Inferior parietal cortex (tissue), 1 donor: ENCODE data around the gene GLYR1.

Experiments used
- DNase-seq: peaks from one replicate; pipeline ENCODE4 v3.0.0-alpha.2; 2016; ENCODE audit errors: extremely low spot score

GLYR1 gene

DNA sequence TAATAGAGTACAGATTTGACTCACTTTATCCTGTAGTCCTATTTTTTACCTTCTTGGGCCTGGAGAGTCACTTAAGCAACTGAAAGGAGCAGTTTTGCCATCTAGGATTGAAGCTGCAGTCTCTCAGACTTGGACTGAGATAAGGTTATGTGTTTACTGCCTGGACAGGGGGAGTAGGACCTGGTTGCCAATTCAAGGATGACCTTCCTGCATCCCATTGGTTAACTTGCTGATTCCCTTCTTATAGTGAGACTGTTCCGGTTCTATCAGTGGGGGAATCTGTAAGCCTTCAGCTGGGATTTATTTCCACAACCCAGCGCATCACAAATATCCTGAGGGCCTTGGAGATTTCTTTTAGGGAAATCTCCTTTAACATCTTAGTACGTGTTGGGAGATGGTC is 3.1 kb upstream of the GLYR1 start:
- no peak for DNase-seq

DNA sequence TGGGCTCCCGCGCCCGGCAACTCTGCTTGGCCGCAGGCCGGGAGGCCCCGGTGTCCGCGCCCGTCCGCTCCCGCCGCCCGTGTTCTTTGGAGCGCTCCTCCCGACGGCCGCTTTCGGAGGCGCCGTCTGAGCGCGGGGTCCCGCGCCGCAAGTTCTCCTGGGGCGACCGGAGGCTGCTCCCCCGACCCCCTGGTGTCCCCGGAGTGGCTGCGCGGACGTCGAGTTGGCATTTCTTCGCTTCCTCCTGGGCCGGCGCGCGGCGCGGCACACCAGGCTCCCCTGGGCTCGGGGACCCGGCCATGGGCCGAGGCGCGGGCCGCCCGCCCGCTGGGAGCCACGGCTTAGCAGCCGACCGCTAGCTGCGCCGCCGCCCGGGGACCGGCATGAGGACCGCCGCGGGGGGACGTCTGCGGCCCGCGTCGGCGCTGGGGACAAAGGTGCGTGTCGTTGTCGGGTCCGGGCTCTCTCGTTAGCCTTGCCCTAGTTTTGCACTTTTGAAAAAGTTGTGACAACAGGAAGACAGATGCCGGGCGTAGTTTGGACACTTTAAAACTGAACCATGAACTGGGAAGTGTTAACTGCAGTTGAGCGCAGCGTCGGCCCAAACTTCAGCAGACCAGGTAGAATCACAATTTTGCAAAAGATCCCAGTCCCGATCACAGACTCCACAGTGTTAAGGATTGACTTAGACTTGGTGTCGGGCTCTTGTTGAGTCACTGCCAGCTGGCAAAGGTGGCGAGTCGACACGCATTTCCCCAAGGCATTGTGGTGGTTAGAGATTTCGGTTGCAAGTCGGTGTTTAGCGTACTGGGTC is 893 bp upstream of the GLYR1 start:
- no peak for DNase-seq

GRCh38 chr16:4846503-4846900 is 586 bp downstream of the GLYR1 start:
- DNase-seq, result peak; percentile 25

- no peak for DNase-seq
Observed at GRCh38 chr16:4840984-4841383, 6.1 kb downstream of the GLYR1 start.

- DNase-seq, result no peak
Observed at GRCh38 chr16:4839942-4840341, 7.1 kb downstream of the GLYR1 start.

- DNase-seq, result no peak
Observed at GRCh38 chr16:4837733-4838501, 9.2 kb downstream of the GLYR1 start.

- DNase-seq, result no peak
Observed at GRCh38 chr16:4836727-4837126, 10.4 kb downstream of the GLYR1 start.

GRCh38 chr16:4833584-4833983 is 13.5 kb downstream of the GLYR1 start:
- DNase-seq, result no peak

GRCh38 chr16:4832698-4833343 is 14.3 kb downstream of the GLYR1 start:
- DNase-seq, result no peak

DNA sequence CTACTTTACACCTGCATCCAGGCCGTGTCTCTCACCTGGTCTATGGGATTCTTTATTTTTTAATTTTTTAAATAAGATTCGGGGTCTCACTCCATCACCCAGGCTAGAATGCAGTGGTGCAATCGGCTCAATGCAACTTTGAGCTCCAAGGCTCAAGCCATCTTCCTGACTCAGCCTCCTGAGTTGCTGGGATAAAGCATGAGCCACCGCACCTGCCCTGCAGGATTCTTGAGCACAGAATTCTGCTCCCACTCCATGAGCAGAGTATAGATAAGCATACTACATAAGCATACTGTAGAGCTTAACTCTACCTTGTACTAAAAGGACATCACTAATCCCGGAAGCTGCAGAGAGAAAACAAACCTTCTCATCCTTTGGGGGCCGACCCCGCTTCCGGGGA is 15.5 kb downstream of the GLYR1 start:
- DNase-seq, result no peak

DNA sequence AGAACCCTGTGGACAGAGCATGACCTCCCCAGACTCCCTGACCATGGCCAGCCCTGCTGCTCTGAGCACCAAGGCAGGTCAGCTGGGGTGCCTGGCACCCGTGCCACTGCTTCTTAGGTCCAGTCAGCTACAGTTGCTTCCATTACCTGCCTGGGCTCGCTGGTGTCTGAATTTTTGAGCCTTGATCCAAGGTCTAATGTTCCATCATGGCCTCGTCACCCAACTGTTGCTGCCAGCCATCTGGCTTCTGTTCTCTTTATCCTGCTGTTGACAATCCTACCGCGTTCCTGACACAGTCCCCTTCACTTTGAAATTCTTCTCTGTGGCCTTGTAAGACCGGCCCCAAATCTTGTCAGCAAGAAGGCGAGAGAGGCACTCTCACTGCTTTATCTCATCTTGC is 16.7 kb downstream of the GLYR1 start:
- DNase-seq, result no peak

- no peak for DNase-seq
Observed at GRCh38 chr16:4828567-4829321, 18.3 kb downstream of the GLYR1 start.

DNA sequence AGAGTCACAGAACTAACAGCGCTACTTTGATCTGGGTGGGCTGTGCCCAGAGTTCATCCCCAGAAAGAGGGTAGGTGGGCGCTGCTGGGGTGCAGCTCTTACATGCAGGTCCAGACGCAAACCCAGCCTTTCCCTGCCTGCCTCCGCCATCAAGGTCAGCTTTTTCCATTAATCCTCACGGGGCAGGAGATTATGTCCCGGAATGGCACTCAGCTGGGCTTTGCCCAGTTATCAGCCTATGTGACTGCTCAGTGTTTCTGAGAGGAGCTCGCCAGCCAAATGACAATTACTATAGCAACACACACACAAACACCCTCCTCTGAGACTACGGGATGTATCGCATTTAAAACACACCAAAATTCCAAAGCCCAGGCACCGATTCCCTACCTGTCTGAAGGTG is 20.1 kb downstream of the GLYR1 start:
- no peak for DNase-seq

GRCh38 chr16:4826526-4826925 is 20.6 kb downstream of the GLYR1 start:
- no peak for DNase-seq

DNA sequence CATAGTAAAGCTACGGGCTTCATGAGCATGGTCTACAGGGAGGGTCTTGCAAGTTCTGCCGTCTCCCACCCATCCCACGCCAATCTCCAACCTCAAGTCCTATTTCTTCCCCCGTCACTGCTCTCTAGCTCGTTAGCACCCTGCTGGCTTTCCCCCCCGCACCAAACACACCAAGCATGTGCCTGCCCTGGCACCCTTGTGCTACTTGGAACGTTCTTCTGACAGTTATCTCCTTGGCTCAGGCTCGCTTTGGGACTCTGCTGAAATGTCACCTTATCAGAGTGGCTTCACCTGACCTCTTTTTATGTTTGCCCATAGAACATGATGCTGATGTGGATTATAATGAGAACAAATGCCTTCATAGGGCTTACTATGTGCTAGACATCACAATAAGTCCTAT is 21.9 kb downstream of the GLYR1 start:
- DNase-seq, result no peak

GRCh38 chr16:4820652-4821051 is 26.4 kb downstream of the GLYR1 start:
- DNase-seq, result no peak

- DNase-seq, result no peak
Observed at GRCh38 chr16:4814542-4815173, 32.4 kb downstream of the GLYR1 start.

DNA sequence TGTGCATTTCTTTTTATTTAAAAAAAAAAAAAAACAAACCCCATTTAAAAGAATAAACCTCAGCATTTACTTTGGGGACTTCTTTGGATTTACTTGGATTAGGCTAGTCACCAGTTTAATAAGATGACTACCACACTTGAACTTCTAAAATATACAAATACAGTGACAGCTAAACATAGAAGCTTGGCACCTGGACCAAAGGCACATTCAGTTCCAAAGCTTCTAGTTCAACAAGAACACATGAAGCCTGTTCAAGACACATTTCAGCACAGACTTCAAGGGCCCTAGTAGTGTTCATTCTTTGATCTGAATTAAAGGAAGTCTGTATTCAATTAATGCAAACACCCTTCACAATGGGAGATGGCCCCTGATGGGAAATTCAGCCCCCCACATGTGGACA is 33.0 kb downstream of the GLYR1 start:
- no peak for DNase-seq

DNA sequence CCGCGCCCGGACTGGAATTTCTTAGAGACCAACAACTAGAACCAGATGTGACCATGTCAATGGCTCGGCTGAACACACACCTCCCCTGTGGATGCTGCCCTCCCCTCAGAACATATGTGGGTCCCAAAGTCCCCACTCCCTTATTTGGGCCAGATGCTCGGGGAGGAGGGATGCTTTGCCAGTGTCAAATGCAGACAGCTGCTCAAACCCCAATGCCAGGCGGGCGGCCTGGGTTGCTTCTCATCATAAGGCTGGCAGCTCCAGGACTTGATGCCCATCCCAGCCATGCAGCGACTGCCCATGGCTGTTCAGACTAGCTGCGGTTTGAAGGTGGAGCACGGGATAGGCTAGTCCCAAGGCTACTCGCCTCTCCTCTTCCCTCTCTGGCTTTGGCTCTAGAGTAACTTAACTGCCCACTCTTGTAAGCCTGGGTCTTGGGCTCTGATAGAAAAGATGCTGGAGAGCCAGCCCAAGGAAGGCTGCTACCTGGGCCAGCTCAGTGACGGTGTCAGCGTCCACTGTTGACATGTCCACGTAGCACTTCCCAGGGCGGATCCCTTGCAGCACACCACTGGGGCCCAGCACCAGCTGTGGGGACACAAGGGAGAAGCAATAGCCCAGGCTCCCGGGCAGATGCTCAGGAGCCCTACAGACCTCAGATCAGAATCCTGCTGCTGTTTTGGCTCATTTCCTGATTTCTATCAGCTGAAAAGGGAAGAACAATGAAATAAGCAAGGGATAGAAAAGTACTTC is 33.7 kb downstream of the GLYR1 start:
- DNase-seq, result no peak

DNA sequence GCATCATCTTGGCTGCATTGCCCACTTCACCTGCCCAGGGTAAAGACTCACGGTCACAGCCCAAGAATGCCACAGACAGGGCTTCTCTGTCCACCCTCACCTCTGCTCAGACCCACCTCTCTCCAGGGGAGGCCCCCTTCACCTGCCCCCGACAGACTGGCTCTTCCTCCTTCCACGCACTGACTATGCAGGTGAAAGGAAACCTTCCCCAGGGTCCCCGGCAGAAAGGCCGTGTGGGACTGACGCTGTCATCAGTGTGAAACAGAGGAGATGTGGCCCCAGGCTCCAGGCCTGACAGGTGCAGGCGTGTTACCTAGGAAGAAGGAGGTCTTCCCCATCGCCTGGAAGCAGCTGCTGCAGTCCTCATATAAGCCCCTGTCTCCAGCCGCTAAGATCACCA is 35.3 kb downstream of the GLYR1 start:
- DNase-seq, result no peak

DNA sequence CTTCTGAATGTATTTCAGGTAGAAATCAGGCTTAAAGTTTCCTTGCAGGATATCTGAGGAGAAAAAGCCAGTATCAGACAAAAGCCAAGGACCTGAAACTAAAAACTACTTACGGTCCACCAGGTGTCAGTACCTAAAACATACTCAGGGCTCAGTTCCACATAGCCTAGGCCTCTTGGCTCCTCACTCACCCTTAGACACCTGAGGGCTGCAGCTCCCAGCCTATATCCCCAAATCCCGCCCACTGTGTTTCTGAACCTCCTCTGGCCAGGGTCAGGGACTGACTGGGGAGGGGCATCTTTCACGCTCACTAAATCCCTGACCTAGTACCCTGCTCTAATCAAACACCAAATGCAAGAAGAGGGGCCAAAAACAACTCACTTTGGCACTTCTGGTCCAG is 35.8 kb downstream of the GLYR1 start:
- DNase-seq, result no peak
